Endothelial cell of umbilical vein (primary cell): ENCODE data around the gene ARMH4. TPM values are rescaled to one million over a fixed set of nuclear protein-coding genes. Genes with fewer than 3 reads are reported as not detected.

ENCODE experiments used
- BruUV-seq: library from RNA; stranded (reverse); fragments of 400-500 nt; replicated peaks from 2 replicates; lab custom pipeline; 2021; lab: Mats Ljungman, UMichigan
- CTCF ChIA-PET: fragments of 300-600, 350-600 bp; sonication (Branson Sonifier 250); formaldehyde crosslinking; loops from one replicate; lab custom pipeline; 2021; ENCODE audit warnings: antibody characterized with exemption, inconsistent platforms; lab: Charles Lee
- POLR2A ChIA-PET: fragments of 300-600, 350-600 bp; sonication (Branson Sonifier 250); formaldehyde crosslinking; loops from one replicate; lab custom pipeline; 2021; ENCODE audit warnings: antibody characterized with exemption, inconsistent platforms; lab: Charles Lee
- DNase-seq: peaks from one replicate; pipeline ENCODE4 v3.0.0-alpha.2; 2011; ENCODE audit warnings: low read depth, low spot score
- FAIRE-seq: peaks from 2 replicates; lab custom pipeline; 2011; peaks lifted over from hg19 to GRCh38; lab: Jason Lieb, UNC
- H2AFZ ChIP-seq: 2 replicates; pipeline ENCODE4 v1.6.0; 2012; ENCODE audit warnings: low read depth, low read length, control low read depth, inconsistent platforms
- H3K27ac ChIP-seq: 2 replicates; pipeline ENCODE4 v1.5.1; 2011; ENCODE audit warnings: low read depth, mild to moderate bottlenecking, control low read depth, low read length, moderate library complexity; ENCODE audit not compliant: insufficient read depth
- H3K27me3 ChIP-seq, 2 experiments: 2 replicates each; pipeline versions ENCODE4 v1.6.0 to v1.6.1; 2011; ENCODE audit warnings: low read length in 2 of 2, mixed read lengths in 1 of 2; ENCODE audit not compliant: control insufficient read depth in 2 of 2, insufficient read depth in 2 of 2
- H3K36me3 ChIP-seq, 2 experiments: 2 replicates in 1 of 2; 3 replicates in 1 of 2; pipeline ENCODE4 v1.5.1; 2011; ENCODE audit warnings: low read length in 2 of 2, mild to moderate bottlenecking in 1 of 2, moderate library complexity in 1 of 2; ENCODE audit not compliant: control insufficient read depth in 2 of 2, insufficient read depth in 2 of 2; ENCODE audit errors: extremely low read depth in 1 of 2
- H3K4me1 ChIP-seq: 3 replicates; pipeline ENCODE4 v1.5.1; 2011; ENCODE audit warnings: mild to moderate bottlenecking, low read length; ENCODE audit not compliant: control insufficient read depth, insufficient read depth; ENCODE audit errors: extremely low read depth
- H3K4me2 ChIP-seq: 2 replicates; pipeline ENCODE4 v1.6.1; 2011; ENCODE audit warnings: low read length, control low read depth, mixed read lengths; ENCODE audit not compliant: insufficient read depth
- H3K4me3 ChIP-seq, 3 experiments: fragments of 200-600 bp in 1 of 3; sonication (generic), shearing (Covaris generic) in 1 of 3; replicated peaks in 1 of 3; 2 replicates each; pipeline ENCODE4 v1.5.1; 2011 to 2016; ENCODE audit warnings: control low read depth in 3 of 3, low read length in 3 of 3, mild to moderate bottlenecking in 2 of 3, inconsistent platforms in 1 of 3, low read depth in 1 of 3, moderate library complexity in 1 of 3; ENCODE audit not compliant: insufficient read depth in 1 of 3
- H3K79me2 ChIP-seq: 2 replicates; pipeline ENCODE4 v1.6.0; 2012; ENCODE audit warnings: low read length, inconsistent platforms; ENCODE audit not compliant: control insufficient read depth, insufficient read depth
- H3K9ac ChIP-seq: replicated peaks from 2 replicates; pipeline ENCODE3; 2011; ENCODE audit warnings: low read length, control low read depth; ENCODE audit not compliant: insufficient read depth; ENCODE audit errors: extremely low read depth
- H3K9me1 ChIP-seq: replicated peaks from 3 replicates; pipeline ENCODE4 v1.6.0; 2011; ENCODE audit warnings: mild to moderate bottlenecking, low read length; ENCODE audit not compliant: control insufficient read depth, insufficient read depth; ENCODE audit errors: extremely low read depth
- H3K9me3 ChIP-seq: replicated peaks from 2 replicates; pipeline ENCODE4 v1.5.1; 2012; ENCODE audit warnings: low read length, inconsistent platforms; ENCODE audit not compliant: control insufficient read depth, insufficient read depth
- H4K20me1 ChIP-seq: replicated peaks from 2 replicates; pipeline ENCODE3; 2011; ENCODE audit warnings: mild to moderate bottlenecking, low read length; ENCODE audit not compliant: control insufficient read depth, insufficient read depth; ENCODE audit errors: extremely low read depth
- EZH2 ChIP-seq: IDR thresholded peaks from 2 replicates; pipeline ENCODE4 v1.6.1; 2012; ENCODE audit warnings: borderline replicate concordance, low read depth, mild to moderate bottlenecking, moderate library complexity, low read length, inconsistent platforms; ENCODE audit not compliant: severe bottlenecking
- FOS ChIP-seq: IDR thresholded peaks from 2 replicates; pipeline ENCODE4 v1.6.1; 2011; ENCODE audit warnings: mild to moderate bottlenecking, low read length, moderate library complexity, borderline replicate concordance; ENCODE audit not compliant: insufficient read depth
- JUN ChIP-seq: IDR thresholded peaks from 2 replicates; pipeline ENCODE4 v1.6.1; 2011; ENCODE audit warnings: borderline replicate concordance, low read depth; ENCODE audit not compliant: insufficient read length, insufficient read depth
- MAX ChIP-seq: IDR thresholded peaks from 2 replicates; pipeline ENCODE4 v1.6.1; 2011; ENCODE audit not compliant: insufficient read depth, insufficient read length
- MYC ChIP-seq: IDR thresholded peaks from one replicate; pipeline ENCODE4 v1.6.1; 2011; ENCODE audit warnings: mild to moderate bottlenecking, low read depth, low read length
- POLR2A ChIP-seq: IDR thresholded peaks from 2 replicates; pipeline ENCODE4 v1.6.1; 2012; ENCODE audit warnings: low read depth, mild to moderate bottlenecking, control low read depth, low read length
- POLR2AphosphoS5 ChIP-seq: IDR thresholded peaks from 2 replicates; pipeline ENCODE4 v1.6.1; 2012; ENCODE audit warnings: low read depth, mild to moderate bottlenecking, control low read depth, low read length, moderate library complexity; ENCODE audit not compliant: insufficient read depth
- dilution Hi-C: fragments of 300-500 bp; cut with MboI; formaldehyde crosslinking; loops from one replicate; pipeline ENCODE4 v1.15.0; 2019; ENCODE audit warnings: low sequenced_read_pairs; ENCODE audit not compliant: extremely low pct_ligation_motif_present
- intact Hi-C: fragments of 100-400 bp; cut with micrococcal nuclease; formaldehyde crosslinking; loops from one replicate; pipeline ENCODE4 v1.10.0; 2022
- polyA plus RNA-seq, 4 experiments: library from polyadenylated mRNA; depleted of rRNA in 3 of 4; stranded (reverse) in 3 of 4; unstranded in 1 of 4; fragments of >200 nt; gene quantifications; 2 replicates each; pipeline versions ENCODE4 v1.2.1 to v1.2.3, GENCODE V29; 2011 to 2012; ENCODE audit warnings: missing spikeins in 1 of 4
- total RNA-seq: library from RNA; stranded (reverse); gene quantifications from 2 replicates; pipeline ENCODE4 v1.2.3, GENCODE V29; 2021
- TF ChIP-seq, protein P1 (sequence below), 2 donors: IDR thresholded peaks; 1 replicate in 1 of 2; 2 replicates in 1 of 2; pipeline ENCODE4 v1.5.1; 2011; ENCODE audit warnings: low read length in 2 of 2, mild to moderate bottlenecking in 2 of 2, moderate library complexity in 2 of 2, control low read depth in 1 of 2, inconsistent platforms in 1 of 2, low read depth in 1 of 2; ENCODE audit not compliant: insufficient read depth in 1 of 2; ENCODE audit errors: extremely low read depth in 1 of 2

The ARMH4 gene
- total and polyA plus RNA-seq, 2 donors (not counting 3 experiments of a cell fraction or from before 2014, with no cell fraction given) = 1.1 to 3.0 TPM

DNA sequence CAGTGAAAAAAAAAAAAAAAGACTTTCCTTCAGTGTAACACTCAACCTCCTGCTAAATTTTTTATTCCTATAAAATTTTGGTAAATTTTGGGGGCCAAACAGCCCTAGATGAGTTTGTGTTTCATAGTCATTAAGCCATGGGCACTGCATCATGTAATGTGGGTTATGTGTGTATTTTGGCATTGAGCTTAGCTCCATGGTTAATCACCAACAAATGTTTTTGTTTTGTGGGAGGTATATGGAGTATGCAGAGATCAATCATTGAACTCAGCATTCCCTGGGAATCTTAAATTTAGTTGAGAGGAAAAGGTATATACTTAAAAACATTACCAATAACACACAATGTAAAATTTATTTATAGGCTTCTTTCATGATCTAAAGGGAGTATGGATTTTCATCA lies 8.5 kb upstream of the ARMH4 start:
- CTCF ChIA-PET = interaction anchor here (0.9 to 1.3 kb wide), 2 partner anchors 47 to 52 kb away, joined by 3 to 4 read pairs; no protein-coding TSS in a partner anchor
- no TSS peak for BruUV-seq

More for the DNA sequence above, 8.5 kb upstream of the ARMH4 start:
- FAIRE-seq (no peak), DNase-seq (no peak)
- H3K9ac ChIP-seq = no peak overlapping the region
- no peak overlapping the region for H3K27ac ChIP-seq
- no peaks in the 10 kb centered on the region for H3K79me2 ChIP-seq
- dilution Hi-C loops = no loop called here
- intact Hi-C loops = no loop called here
- no peaks in the 10 kb centered on the region for H3K9me1 ChIP-seq
- H3K27me3 ChIP-seq = peaks cover 2% of the 10 kb centered on the region in 2 experiments
- no peak overlapping the region for H2AFZ ChIP-seq
- H3K4me2 ChIP-seq = no peak overlapping the region
- no peak overlapping the region for H3K4me3 ChIP-seq
- H3K4me1 ChIP-seq = no peaks in the 10 kb centered on the region
- TF ChIP-seq MYC = no peak
- no peak for TF ChIP-seq MAX
- TF ChIP-seq POLR2AphosphoS5 = no peak
- TF ChIP-seq JUN = no peak
- TF ChIP-seq FOS = no peak
- no peak for TF ChIP-seq POLR2A
- no peak for TF ChIP-seq EZH2
- TF ChIP-seq, protein P1, sequence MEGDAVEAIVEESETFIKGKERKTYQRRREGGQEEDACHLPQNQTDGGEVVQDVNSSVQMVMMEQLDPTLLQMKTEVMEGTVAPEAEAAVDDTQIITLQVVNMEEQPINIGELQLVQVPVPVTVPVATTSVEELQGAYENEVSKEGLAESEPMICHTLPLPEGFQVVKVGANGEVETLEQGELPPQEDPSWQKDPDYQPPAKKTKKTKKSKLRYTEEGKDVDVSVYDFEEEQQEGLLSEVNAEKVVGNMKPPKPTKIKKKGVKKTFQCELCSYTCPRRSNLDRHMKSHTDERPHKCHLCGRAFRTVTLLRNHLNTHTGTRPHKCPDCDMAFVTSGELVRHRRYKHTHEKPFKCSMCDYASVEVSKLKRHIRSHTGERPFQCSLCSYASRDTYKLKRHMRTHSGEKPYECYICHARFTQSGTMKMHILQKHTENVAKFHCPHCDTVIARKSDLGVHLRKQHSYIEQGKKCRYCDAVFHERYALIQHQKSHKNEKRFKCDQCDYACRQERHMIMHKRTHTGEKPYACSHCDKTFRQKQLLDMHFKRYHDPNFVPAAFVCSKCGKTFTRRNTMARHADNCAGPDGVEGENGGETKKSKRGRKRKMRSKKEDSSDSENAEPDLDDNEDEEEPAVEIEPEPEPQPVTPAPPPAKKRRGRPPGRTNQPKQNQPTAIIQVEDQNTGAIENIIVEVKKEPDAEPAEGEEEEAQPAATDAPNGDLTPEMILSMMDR (IDR thresholded peaks at IDR 0.05; ENCODE audit: extremely low read depth in 1 of 2, insufficient read depth in 1 of 2, low read depth in 1 of 2, low read length in 2 of 2) = no peak
- H3K9me3 ChIP-seq = no peaks in the 10 kb centered on the region
- POLR2A ChIA-PET = no interaction called here
- no peaks in the 10 kb centered on the region for H3K36me3 ChIP-seq
- no peaks in the 10 kb centered on the region for H4K20me1 ChIP-seq
